Measurements from ENCODE around the gene LRRC30.
"Not testable (repeated sequence)": the region's sequence is repeated elsewhere in the genome, so short reads cannot be mapped to it uniquely, and the experiment has no call there.

LRRC30 gene

DNA sequence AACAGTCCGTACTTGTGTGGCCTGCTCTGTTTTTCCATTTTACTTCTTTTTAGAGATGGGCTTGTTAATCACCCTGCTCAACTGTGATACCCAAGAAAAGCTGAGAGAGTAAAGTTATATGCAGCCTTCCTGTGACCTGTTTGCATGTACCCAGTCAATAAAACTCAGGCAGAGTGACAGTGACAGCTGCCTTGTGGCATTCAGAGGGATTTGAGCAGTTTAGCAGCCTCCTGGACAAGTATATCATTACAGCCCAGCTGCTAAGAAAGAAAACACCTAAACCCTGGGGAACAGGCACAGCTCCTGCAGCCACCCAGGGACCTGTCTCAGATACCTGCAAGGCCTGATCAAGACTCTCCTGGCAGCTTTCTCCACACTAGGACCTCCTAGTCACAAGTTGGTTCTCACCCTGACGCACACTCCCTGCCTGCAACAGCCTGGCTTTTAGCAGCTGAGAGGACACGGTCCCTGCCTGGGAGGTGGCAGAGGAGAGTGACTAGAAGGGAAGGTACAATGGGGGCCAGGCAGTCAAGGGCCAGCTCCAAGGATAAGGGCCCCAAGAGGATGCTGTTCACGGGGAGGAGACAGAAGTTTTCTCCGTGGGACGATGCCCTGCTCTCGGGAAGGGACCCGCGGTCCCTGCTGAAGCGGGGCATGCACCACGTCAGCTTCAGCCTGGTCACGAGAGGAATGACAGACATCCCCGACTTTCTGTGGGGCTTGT lies at the start of gene LRRC30:
Gene LRRC30 (plus strand): TSS at position 464 of the 724 bp plus-strand sequence. CDS start 50 bp downstream, at position 514.
- DNase-seq = no peak

DNA sequence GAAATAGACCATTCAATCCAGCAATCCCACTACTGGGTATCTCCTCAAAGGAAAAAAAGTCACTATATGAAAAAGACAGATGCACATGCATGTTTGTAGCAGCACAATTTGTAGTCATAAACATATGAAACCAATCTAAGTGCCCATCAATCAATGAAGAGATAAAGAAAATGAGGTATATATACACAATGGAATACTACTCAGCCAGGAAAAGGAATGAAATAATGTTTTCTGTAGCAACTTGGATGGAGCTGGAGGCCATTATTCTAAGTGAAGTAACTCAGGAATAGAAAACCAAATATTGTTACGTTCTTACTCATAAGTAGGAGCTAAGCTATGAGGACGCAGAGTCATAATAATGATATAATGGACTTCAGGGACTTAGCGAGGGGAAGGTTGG lies 45.2 kb upstream of the LRRC30 start:
- no peak for DNase-seq

- DNase-seq = no peak
These were observed 40.2 kb upstream of the LRRC30 start for GRCh38 chr18:7190547-7191156.

DNA sequence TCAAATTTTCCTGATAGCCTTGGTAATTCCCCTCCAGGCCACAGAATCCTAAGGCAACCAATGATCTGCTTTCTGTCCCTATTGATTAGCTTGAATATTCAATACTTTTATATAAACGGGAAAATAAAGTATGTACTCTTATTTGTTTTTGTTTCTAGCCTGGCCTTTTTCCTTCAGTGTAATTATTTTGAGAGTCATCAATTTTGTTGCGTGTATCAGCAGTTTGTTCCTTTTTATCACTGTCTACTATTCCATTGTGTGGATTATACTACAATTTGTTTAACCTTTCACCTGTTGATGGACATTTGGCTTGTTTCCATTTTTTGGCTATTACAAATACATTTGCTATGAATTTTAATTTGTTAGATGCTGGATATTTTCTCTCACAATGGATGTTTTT lies 39.2 kb upstream of the LRRC30 start:
- no peak for DNase-seq

GRCh38 chr18:7195266-7195665 lies 35.6 kb upstream of the LRRC30 start:
- no peak for DNase-seq

GRCh38 chr18:7196421-7196820 lies 34.5 kb upstream of the LRRC30 start:
- no peak for DNase-seq

DNA sequence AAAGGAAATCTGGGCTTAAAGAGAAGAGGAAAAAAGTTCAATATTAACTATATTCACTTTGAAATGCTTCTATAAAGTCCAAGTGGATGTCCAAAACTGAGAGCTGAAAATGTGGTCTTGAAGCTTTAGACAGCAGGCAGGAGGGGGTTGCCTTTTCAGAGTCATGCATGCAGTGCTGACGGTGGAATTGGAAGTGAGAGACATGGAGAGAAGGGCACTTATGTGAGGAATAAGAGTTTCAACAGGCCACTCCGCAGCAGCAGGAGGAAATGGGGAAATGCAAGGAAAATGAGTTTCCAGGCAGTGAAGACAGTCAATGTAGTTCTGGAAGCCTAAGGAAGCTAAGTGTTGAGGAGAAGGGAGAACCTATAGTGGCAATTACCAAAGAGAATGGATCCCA lies 33.0 kb upstream of the LRRC30 start:
- DNase-seq = no peak

DNA sequence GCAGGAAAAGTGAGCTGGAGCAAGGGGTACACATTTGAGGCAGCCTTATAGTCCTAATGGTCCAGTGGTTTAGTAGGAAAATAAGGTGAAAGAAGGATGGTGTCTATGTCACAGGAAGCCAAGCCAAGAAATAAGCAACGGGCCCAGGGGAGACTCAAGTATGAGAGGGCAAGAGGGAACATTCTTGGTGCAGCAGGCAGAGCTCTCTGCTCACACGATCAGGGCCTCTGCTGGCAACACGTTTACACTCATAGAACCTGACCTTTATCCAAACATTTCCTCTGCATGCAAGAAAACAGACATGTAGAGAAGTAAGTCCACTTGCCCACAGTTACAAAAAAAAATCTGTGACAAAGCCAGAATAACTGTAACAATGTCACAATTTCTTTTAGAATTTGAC lies 32.6 kb upstream of the LRRC30 start:
- no peak for DNase-seq

DNA sequence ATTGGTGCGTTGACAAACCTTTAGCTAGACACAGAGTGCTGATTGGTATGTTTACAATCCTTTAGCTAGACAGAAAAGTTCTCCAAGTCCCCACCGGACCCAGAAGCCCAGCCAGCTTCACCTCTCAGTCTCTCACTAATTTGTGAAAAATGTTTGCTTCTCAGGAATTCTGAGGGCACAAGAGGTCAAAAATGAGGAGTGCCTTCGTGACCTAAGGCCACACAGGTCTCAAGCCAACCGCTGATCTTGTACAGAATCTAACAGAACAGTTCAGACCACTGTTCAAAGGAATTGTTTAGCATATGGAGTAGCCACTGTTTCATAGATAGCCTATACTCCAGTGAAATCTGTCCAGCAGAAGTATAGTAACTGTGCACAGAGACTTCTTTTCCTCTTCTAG lies 29.8 kb upstream of the LRRC30 start:
- DNase-seq = no peak

- no peak for DNase-seq
These were observed 28.7 kb upstream of the LRRC30 start for GRCh38 chr18:7202169-7202568.

DNA sequence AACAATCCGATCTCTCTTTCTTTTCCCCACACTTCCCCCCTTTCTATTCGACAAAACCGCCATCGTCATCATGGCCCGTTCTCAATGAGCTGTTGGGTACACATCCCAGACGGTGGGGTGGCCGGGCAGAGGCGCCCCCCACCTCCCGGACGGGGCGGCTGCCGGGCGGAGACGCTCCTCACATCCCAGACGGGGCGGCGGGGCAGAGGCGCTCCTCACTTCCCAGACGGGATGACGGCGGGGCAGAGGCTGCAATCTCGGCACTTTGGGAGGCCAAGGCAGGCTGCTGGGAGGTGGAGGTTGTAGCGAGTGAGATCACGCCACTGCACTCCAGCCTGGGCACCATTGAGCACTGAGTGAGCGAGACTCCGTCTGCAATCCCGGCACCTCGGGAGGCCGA lies 27.3 kb upstream of the LRRC30 start:
- DNase-seq = not testable (repeated sequence)

GRCh38 chr18:7205346-7205745 lies 25.5 kb upstream of the LRRC30 start:
- DNase-seq = no peak

DNA sequence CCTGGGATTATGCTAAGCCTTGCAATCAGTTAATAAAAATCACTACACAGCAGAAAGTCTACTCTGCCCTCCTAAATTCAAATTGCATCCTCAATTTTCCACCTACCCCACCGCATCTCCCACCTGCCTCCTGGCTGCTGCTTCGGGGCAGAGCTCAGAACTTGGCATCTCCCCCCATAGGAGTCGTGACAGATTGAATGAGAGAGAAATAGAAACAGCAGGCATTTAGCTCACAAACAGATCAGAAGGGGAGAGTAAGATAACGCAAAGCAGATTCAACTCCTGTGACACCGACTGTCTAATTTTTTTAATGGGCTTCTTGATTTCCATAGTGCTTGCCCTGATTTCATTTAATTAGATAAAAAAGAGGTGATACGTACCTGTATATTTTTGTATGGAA lies 24.7 kb upstream of the LRRC30 start:
- DNase-seq = no peak

DNA sequence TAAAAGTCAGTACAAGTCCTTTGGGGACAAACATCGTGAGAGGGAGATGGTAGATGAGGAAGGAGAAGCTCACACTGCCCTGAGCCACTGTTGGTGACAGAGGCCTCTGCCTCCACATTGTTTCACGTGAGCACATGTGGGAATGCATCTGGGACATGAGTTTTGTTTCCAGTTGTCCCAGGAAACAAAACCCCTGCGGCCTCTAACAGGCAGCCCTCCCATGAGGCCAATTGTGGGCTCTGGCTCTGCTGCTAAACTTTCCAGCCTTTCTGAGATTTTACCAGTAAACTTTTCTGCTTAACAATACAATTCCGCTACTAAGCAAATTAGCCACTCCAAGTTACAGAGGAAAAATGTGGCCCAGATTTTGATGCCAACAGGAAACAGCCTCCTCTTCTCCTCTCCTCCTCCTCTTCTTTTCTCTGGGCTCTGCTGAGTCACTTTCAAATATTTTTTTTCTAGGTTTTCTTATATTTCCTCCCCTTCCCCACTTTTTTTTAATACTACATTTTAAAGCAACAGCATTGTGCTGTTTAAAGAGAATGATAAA lies 23.4 kb upstream of the LRRC30 start:
- no peak for DNase-seq

- peak; percentile 23 for DNase-seq
These were observed 9.3 kb upstream of the LRRC30 start for GRCh38 chr18:7221424-7222155.

DNA sequence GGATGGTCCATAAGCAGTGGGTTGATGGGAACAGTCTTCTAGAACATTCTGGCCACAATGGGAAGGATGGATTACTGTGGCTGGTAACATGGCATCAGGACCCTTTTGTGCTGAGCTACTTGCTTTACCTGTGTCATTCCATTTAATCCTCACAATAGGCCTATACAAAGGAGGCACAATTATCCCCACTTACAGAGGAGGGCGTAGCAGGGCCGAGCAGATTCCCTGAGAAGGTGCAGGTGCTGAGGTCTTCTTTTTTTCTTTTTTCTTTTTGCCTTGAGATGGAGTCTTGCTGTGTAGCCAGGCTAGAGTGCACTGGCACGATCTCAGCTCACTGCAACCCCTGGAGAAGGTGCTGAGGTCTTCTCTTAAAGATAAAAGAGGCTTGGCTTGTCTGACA lies 6.7 kb upstream of the LRRC30 start:
- DNase-seq = no peak

GRCh38 chr18:7232218-7232617 lies 1.3 kb downstream of the LRRC30 start:
- no peak for DNase-seq

- DNase-seq = no peak
These were observed 2.4 kb downstream of the LRRC30 start for GRCh38 chr18:7233134-7233810.

DNA sequence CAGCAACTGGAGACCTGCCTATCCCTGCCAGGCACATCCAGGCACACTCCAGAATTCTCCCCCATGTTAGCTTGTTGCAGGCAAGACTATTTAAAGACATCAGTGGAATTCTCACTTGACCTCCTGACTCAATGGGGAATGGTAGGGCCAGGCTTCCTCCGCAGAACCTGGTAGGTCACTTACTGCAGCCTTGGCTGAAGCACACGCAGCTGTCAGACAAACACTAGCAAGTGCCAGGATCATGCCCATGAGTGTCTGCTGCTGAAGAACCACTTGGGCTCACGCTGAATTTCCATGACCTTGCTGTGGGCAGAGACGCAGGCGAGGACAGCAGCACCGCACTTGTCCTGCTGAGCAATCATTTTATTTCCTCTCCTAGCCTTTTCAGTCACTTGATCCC lies 3.2 kb downstream of the LRRC30 start:
- no peak for DNase-seq

DNA sequence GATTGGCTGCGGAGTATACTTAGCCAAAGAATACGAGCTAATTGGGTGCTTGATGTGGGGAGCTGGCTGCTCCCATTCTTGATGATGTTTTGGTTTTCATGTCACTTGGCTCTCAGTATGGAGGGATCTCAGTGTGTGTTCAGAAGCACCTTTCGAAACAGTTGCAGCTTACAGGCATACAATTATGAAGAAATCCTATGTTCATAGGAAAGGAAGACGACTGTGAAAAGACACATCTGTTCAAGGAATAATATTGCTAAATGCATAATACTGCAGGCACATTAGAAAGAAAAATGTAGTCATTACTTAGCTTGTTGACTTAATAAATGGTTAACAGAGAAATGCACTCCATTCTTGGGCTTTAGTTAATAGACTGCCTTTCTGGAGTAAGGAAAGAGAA lies 4.1 kb downstream of the LRRC30 start:
- DNase-seq = no peak

DNA sequence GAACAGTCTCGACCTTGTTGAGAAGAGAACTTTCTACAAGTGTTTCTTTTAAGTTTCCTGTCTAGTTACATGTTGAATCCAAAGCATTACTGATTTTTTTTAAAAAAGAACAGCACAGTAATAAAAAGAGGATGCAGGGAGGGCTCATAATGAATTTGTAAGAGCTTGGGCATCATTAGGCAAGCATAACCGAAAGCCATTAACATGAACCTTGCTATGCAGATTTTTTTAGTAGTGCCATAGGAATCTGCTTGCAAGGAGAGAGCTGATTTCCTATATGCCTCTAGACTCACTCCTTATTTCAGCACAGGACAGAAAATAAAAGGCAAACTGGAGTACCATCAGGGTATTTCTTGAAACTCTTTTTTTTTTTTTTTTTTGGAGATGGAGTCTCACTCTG lies 5.2 kb downstream of the LRRC30 start:
- DNase-seq = no peak

GRCh38 chr18:7236933-7237332 lies 6.0 kb downstream of the LRRC30 start:
- no peak for DNase-seq

GRCh38 chr18:7237673-7238272 lies 6.9 kb downstream of the LRRC30 start:
- DNase-seq = no peak

Measured in activated CD4-positive, alpha-beta T cell treated with anti-CD3 and anti-CD28 coated beads, Interleukin-2, Interleukin-6, amounts not matched to agents 100 ng/mL and 50 ng/mL, durations not matched to agents 16 hours and 8 hours (primary cell).